UCSD-AML1 (cell line): ENCODE measurements around the gene HMGA1.
"Not testable (repeated sequence)": the region's sequence is repeated elsewhere in the genome, so short reads cannot be mapped to it uniquely, and the experiment has no call there.

Experiments
- DNase-seq: peaks from one replicate; lab custom pipeline; 2025; ENCODE audit not compliant: unreplicated experiment; lab: John Stamatoyannopoulos, UW

Gene HMGA1

DNA sequence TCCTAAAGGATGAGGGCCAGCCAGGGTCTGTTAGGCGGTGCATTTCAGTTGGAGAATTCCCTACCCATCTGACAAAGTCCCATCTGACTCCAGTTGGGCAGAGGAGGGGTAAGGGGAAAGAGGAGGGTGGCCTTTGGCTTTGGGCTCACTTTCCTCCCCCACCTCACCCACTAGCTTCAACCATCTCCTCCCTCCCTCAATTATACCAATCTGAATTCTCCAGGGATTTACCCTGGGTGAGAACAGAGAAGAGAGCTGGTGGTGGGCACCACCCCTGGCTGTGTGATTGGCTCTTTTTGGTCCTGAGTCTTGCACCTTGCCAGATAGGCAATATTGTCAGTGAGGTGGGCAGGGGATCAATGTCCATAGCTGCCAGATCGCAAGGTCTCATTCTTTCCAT lies 3.2 kb downstream of the HMGA1 start:
- no peak for DNase-seq

GRCh38 chr6:34240329-34241248 lies 3.9 kb downstream of the HMGA1 start:
- no peak for DNase-seq

DNA sequence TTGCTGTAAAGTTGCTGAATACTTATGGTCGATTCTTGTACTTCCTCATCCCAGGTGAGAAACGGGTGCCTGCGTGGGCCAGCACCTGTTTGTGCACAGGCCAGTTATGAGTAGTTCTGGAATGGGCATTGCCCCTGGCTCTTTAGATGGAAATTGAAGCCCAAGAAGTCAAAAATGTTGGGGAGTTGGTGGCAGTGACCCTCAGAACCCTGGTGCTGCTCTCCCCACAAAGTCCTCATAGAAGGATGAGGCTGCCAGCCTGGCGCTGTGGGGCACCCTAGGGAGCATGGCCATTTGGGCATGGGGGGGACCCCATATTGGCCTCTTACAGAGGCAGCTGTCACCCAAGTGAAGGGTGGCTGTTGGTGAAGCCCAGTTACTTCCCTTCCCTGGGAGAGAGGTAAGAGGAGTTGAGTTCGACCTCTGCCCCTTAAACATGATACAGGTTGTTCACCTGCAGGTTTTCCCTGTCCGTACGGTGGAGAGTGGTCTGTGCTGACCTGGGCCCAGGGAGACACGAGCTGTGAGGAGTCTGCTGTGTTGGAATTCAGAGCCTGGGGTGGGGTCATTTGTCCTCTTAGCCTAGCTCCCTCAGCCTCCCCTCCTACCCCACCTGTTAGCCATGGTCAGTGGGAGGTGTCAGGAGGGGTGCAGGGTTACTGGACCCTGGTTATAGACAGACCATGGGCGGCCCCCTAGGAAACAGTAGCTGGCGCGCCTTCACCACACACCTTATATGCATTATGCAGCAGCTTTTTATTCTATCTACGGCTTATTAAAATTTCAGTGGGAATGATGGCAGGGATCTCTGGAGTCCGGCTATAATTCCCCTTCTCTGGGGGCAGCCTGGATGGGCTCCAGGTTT lies 4.9 kb downstream of the HMGA1 start:
- DNase-seq: no peak

DNA sequence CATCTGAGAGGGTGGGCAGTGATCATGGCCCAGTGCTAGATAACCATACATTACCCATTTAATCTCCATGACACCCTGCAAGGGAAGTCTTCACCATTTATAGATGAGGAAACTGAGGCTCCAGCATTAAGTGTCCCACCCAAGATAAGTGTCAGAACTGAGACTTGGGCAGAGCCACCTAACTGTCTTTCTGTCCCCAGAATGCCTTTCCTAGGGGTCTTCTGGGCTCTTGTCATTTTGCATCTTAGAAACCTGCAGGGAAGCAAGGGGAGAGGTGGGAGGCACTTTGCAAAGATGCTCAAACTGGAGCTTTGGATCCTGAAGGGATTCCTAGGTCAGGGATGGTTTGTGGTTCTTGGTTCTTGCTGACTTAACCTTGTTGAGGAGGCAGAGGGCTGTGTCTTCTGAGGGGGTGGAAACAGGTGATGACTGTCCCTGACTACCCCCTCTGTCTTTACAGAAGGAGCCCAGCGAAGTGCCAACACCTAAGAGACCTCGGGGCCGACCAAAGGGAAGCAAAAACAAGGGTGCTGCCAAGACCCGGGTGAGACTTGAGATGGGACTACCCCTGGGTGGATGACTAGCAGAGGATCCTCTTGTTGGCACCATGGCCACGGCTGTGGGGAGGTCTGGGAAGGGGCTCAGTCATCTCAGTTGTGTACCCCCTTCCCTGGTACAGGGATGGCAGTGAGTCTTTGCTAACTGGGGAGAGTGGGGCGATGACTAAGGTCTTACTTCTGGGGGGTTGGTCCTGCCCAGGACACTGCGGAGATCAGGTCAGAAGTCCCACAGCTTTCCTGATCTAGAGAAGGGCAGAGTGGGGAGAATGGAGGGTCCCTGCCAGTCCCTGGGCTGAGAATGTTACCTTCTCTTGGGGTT lies 5.8 kb downstream of the HMGA1 start:
- DNase-seq: no peak

GRCh38 chr6:34243131-34243771 lies 6.6 kb downstream of the HMGA1 start:
- DNase-seq: no peak

GRCh38 chr6:34243901-34244884 lies 7.5 kb downstream of the HMGA1 start:
- DNase-seq: peak; percentile 56

DNA sequence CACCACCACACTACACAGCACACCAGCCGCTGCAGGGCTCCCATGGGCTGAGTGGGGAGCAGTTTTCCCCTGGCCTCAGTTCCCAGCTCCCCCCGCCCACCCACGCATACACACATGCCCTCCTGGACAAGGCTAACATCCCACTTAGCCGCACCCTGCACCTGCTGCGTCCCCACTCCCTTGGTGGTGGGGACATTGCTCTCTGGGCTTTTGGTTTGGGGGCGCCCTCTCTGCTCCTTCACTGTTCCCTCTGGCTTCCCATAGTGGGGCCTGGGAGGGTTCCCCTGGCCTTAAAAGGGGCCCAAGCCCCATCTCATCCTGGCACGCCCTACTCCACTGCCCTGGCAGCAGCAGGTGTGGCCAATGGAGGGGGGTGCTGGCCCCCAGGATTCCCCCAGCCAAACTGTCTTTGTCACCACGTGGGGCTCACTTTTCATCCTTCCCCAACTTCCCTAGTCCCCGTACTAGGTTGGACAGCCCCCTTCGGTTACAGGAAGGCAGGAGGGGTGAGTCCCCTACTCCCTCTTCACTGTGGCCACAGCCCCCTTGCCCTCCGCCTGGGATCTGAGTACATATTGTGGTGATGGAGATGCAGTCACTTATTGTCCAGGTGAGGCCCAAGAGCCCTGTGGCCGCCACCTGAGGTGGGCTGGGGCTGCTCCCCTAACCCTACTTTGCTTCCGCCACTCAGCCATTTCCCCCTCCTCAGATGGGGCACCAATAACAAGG lies 8.5 kb downstream of the HMGA1 start:
- DNase-seq: not testable (repeated sequence)

DNA sequence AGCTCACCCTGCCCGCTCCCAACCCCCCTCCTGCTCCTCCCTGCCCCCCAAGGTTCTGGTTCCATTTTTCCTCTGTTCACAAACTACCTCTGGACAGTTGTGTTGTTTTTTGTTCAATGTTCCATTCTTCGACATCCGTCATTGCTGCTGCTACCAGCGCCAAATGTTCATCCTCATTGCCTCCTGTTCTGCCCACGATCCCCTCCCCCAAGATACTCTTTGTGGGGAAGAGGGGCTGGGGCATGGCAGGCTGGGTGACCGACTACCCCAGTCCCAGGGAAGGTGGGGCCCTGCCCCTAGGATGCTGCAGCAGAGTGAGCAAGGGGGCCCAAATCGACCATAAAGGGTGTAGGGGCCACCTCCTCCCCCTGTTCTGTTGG lies 9.1 kb downstream of the HMGA1 start:
- DNase-seq: not testable (repeated sequence)

- no peak for DNase-seq
Observed at GRCh38 chr6:34246249-34246562, 9.5 kb downstream of the HMGA1 start.

DNA sequence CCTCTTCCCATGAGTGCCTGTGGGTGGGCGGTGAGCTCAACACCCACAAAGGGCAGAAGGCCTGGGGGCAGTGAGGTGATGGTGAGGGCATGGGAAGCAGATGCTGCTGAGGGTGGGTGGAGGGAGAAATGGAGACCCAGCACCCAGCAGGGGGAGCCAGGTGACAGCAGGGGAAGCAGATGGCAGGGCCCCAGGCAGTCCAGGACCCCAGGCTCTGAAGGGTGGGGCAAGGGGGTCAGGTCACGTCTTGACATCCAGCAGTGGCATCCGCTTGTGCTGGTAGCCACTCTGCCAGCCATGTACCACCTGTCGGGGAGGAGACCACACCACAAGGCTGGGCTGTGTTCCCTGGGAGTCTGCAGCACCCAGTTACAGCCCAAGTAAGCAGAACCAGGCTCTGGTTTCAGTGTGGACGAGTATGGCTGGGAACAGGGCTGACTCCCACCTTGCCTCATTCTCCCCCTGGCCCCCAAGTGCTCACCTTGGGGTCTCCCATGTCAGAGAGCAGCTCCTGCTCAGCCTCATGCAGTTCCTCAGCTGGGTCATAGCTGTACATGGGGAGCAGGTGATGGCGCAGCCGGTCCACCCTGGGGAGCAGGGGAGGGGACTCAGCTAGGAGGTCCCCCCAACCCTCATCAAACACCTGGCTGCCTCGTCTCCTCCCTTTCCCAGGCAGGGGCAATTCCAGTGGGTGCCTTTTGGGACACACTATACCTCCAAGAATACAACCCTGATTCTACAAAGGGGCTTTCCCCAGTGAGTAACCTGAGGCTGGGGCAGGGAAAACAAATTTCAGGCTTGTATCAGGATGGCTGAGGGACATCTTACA lies 10.1 kb downstream of the HMGA1 start:
- DNase-seq: peak; percentile 60

DNA sequence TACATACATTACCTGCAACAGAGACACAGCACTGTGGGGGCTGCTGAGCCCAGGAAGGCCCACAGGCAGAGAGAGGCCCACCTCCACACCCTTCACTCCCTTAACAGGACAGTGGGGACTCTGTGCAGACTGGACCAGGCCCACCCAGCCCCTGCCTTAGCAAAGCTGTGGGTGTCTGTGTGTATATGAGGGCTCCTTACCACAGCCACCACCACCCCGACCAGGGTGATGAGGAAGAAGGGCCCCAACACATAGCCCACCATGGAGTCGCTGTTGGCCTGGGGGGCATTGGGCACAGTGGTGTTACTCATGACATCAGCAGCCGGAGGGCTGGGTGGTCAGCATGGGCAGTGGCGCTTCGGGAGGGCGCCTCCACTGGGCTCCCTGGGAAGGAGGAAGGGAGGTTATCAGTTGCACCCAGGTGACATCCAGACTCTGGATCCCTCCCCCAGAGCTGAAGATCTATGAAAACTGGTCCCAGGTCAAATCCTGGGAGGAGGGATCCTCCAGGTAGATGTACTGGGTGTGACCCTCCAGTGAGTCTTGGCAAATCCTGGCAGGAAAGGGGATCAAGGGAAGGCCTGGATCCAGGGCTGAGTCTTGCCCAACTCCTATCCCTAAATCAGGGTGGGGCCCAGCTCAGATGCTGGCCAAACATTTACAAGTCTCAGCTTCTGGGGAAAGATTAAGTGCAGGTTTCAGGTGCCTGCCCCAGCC lies 11.0 kb downstream of the HMGA1 start:
- no peak for DNase-seq

- DNase-seq: peak; percentile 53
Observed at GRCh38 chr6:34248198-34248726, 11.6 kb downstream of the HMGA1 start.

- DNase-seq: peak; percentile 96
Observed at GRCh38 chr6:34248727-34249468, 12.2 kb downstream of the HMGA1 start, which contains the start of gene SMIM29. SMIM29 (minus strand) TSS chr6:34249006; CDS start chr6:34247791, 1,215 bp downstream.

- no peak for DNase-seq
Observed at GRCh38 chr6:34249469-34250261, 13.0 kb downstream of the HMGA1 start.

GRCh38 chr6:34252395-34252794 lies 15.7 kb downstream of the HMGA1 start:
- not testable (repeated sequence) for DNase-seq
